Hypothalamus (tissue), 51 donors: ENCODE measurements around the gene OFD1.

Source experiments
- DNase-seq, 51 donors: peaks; one replicate each; lab custom pipeline; 2025; lab: John Stamatoyannopoulos, UW

Gene OFD1, protein sequence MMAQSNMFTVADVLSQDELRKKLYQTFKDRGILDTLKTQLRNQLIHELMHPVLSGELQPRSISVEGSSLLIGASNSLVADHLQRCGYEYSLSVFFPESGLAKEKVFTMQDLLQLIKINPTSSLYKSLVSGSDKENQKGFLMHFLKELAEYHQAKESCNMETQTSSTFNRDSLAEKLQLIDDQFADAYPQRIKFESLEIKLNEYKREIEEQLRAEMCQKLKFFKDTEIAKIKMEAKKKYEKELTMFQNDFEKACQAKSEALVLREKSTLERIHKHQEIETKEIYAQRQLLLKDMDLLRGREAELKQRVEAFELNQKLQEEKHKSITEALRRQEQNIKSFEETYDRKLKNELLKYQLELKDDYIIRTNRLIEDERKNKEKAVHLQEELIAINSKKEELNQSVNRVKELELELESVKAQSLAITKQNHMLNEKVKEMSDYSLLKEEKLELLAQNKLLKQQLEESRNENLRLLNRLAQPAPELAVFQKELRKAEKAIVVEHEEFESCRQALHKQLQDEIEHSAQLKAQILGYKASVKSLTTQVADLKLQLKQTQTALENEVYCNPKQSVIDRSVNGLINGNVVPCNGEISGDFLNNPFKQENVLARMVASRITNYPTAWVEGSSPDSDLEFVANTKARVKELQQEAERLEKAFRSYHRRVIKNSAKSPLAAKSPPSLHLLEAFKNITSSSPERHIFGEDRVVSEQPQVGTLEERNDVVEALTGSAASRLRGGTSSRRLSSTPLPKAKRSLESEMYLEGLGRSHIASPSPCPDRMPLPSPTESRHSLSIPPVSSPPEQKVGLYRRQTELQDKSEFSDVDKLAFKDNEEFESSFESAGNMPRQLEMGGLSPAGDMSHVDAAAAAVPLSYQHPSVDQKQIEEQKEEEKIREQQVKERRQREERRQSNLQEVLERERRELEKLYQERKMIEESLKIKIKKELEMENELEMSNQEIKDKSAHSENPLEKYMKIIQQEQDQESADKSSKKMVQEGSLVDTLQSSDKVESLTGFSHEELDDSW

GRCh38 chrX:13734278-13735172 lies at the start of gene OFD1, which contains the start of gene TRAPPC2:
Gene OFD1, plus strand, starts transcription at chrX:13734748. Its CDS starts 324 bp downstream, at chrX:13735072.
Gene TRAPPC2, minus strand, starts transcription at chrX:13734620. Its CDS starts 14,657 bp downstream, at chrX:13719963.
- peak; percentile 21 to 91 (median 78) for DNase-seq

GRCh38 chrX:13685126-13685763 lies 49.3 kb upstream of the OFD1 start:
- no peak for DNase-seq

GRCh38 chrX:13687203-13687602 lies 47.3 kb upstream of the OFD1 start:
- no peak for DNase-seq

DNA sequence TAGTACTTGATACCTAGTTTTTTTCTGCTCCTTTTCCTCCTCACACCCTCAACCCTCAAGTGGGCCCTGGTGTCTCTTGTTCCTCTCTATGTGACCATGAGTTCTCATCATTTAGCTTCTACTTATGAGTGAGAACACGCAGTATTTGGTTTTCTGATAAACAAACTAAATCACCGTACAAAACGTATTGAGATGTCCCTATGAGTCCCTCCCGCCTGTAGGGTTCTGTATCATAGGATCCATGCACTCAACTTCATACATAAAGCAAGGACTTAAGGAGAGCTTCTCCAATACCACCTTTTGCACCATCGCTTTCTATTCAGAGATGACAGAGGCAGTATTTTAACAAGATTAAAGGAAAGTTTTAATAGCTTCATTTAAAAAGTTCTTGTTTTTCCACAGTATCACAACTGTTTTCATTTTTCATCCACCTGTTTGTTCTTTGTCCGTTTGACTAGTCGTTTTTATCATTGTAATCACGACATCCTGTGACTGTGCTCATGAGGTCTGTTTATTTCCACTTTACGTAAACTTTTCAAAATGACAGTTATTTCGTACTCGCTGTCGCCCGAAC lies 46.1 kb upstream of the OFD1 start:
- DNase-seq = no peak

DNA sequence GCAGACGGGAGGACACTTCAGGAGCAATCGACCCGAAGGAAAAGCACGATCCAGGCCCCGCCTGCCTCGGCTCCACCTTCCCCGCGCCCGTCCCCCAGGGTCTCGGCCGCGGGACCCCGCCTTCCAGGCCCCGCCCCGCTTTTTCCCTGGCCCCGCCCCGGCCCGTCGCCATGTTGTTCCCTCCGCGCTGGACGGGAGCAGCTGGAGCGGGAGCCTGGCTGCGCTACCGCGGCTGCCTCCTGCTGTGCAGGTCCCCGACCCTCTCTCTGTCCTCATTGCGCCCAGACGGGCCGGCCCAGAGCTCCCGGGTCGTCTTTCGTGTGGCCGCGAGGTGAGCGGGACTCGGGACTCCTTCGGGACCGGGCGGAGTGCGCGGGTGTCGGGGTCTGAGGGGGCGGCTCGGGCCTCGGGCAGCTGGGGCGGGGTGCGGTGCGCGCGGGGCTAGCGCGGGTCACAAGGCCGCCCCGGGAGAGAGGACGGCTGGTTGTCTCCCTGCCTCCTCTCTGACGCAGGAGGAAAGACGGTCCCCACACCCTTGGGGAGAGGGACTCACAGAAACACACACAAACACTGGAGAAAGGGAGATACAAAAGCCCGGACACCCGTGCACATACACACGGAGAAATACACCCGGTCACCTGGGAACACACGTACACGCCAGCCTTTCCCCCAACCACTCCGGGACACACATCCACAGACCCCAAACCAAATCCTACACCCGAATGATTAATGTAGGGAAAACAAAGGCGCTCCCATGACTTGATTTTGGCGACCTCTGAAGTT lies 45.4 kb upstream of the OFD1 start, which contains the start of gene RAB9A:
TSS of gene RAB9A (plus strand) at position 171 of the 783 bp plus-strand sequence. CDS start 19,619 bp downstream, outside the sequence.
- peak; percentile 1 to 82 (median 62) for DNase-seq

DNA sequence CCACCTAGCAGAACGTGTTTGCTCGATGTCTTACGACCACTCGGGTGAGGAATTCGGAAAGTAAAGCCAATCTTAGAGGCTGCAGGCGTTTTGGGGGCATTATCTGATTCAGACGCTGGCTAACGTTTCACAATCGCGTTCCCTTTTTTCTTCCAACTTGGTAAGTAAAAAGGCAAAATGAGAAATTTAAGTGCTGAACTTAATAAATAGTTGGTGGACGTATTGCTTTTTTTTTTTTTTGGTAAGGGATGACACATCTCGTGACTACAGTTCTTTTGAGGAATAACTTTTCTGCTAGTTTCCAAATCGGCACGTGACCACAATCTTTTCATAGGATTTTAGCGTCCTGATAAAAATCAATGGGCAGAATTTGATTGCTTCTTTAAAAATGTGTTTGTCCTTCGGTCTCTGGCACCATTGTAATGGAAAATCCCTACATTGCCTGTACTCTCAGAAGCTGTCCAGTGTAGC lies 44.8 kb upstream of the OFD1 start:
- peak in 1 of 51 donors; percentile 41 for DNase-seq

DNA sequence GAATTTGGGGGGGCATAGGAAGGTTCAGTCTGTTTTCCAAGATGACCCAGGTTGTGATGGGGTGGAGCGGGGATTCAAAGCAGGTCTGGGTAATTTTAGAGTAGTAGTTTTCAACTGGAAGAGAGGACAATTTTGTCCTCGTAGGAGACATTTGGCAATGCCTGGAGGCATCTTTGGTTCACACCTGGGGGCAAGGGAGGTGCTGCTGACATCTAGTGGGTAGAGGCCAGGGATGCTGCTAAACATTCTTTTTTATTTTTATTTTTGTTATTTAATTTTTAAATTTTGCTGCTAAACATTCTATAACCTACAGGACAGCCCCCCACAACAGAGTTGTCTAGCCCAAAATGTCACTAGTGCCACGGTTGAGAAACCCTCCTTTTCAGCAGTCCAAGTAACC lies 43.7 kb upstream of the OFD1 start:
- DNase-seq = no peak

DNA sequence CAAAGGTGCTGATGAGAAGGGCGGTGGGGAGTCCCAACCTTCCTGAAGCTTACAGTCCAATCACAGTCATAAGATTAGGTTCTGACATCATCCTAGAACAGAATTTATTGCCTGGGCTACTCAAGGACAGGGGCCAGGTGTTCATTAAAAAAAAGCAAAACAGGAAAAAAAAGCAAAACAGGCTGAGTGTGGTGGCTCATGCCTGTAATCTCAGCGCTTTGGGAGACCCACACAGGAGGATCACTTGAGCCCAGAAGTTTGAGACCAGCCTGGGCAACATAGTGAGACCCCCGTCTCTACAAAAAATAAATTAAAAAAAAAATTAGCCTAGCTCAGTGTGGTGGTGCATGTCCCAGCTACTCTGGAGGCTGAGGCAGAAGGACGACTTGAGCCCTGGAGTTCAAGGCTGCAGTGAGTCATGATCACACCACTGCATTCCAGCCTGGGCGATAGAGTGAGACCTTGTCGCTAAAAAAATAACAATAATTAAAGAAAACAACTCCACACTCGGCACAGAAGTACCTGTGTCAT lies 42.6 kb upstream of the OFD1 start:
- no peak for DNase-seq

DNA sequence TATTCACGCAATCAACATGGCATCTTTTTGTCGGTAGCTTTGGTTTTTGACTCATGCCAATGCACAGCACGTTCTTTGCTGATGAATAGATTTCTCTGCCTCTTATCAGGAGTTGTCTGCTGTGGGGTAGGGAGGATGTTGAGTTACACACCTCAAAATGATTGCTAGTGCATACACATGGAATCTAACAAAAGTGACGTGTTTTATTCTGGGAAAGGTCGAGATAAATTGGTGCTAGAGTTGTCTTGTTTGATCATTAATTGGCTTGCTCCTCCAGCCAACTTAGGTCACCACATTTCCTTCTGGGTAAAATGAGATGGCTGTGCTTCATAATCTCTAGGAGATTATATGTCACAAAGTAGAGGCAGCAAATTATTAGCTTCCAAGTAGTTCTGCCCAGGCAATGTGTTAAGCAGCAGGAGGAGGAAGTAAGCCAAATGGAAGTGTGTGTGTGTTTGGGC lies 41.7 kb upstream of the OFD1 start:
- DNase-seq = no peak

- DNase-seq = no peak
Measured at GRCh38 chrX:13693341-13693961, 41.1 kb upstream of the OFD1 start.

DNA sequence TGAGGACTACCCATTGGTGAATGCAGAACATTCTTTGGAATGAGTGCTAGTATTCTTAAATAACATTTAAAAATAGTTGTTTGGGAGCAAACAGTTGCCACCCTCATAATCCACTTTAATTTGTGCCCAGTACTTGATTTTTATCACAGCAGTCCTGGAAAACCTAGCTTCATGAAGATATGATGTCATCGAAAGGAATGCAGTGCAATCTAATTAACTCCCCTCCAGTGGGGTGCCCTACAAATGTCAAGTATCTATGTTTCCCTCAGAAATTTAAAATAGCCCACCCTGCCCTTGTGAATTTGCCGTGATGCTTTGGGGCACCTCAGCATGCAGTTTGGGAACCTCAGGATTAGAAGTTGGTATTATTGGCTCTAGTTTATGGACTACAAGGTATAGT lies 40.2 kb upstream of the OFD1 start:
- DNase-seq = no peak

- DNase-seq = peak in 1 of 51 donors; percentile 0
Measured at GRCh38 chrX:13694983-13695382, 39.6 kb upstream of the OFD1 start.

- no peak for DNase-seq
Measured at GRCh38 chrX:13695601-13696115, 38.9 kb upstream of the OFD1 start.

- no peak for DNase-seq
Measured at GRCh38 chrX:13697455-13697854, 37.1 kb upstream of the OFD1 start.

DNA sequence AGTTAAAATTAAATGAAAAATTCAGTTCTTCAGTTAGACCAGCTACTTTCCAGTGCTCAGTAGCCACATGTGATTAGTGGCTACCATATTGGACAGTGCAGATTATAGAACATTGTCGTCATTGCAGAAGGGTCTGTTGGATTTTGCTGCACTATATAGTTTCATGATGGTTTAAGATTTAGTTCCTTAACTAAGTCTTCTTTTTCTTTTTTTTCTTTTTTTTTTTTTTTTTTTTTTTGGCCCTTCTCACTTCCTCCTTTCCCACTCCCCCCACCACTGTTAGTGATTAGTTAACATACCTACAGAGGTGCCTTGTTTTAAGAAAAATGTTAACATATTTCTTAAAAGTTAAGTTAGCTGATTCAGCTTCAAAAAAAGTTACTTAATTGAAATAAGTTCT lies 36.6 kb upstream of the OFD1 start:
- DNase-seq = no peak

DNA sequence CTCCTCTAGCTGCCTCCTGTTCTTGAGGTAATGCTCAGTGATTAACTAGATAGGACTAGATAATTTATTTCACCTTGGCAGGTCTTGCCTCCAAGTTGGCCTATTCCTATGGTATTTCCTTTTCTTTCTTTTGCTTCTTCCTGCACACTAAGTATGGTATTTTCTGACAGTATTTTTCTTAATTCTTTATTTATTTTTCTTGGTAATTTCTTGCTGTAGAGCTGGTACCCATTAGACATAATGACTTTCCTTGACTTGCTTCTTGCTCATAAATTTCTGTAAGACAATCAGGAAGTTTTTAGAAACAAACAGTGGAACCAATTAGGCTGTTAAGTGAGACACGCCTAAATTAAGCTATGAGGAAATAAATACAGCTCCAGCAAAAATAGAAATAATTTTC lies 36.1 kb upstream of the OFD1 start:
- no peak for DNase-seq

- no peak for DNase-seq
Measured at GRCh38 chrX:13699183-13699826, 35.2 kb upstream of the OFD1 start.
